K562 (cell line): Measurements from ENCODE around the gene PTCD3. TPM values are rescaled to one million over a fixed set of nuclear protein-coding genes. Genes with fewer than 3 reads are reported as not detected.

Experiments
- ATAC-seq: fragments of 200-7000 bp; cut with Tn5 transposase; 3 replicates; pipeline ENCODE4 v1.9.1; 2020; ENCODE audit warnings: moderate library complexity
- BruUV-seq: library from RNA; stranded (reverse); fragments of 400-500 nt; replicated peaks from 2 replicates; lab custom pipeline; 2021; lab: Mats Ljungman, UMichigan
- CTCF ChIA-PET: fragments of 300-600 bp; formaldehyde crosslinking; extraction: SDS; loops from one replicate; lab custom pipeline; 2021; ENCODE audit warnings: low intra/inter-chr PET ratio; lab: Yijun Ruan, JAX
- POLR2A ChIA-PET: fragments of 300-600, 350-650 bp; sonication (Branson Sonifier 250); formaldehyde crosslinking; extraction: SDS; loops from one replicate; lab custom pipeline; 2021; ENCODE audit warnings: antibody characterized with exemption, inconsistent platforms; lab: Yijun Ruan, JAX
- DNase-seq, 4 experiments: peaks; one replicate each; pipeline versions ENCODE4 v3.0.0 to v3.0.0-alpha.2; 2011 to 2018; ENCODE audit warnings: low spot score in 3 of 4, mixed read lengths in 3 of 4; ENCODE audit errors: extremely low read depth in 1 of 4
- FAIRE-seq: peaks from 2 replicates; lab custom pipeline; 2011; peaks lifted over from hg19 to GRCh38; lab: Jason Lieb, UNC
- H2AFZ ChIP-seq: 2 replicates; pipeline ENCODE4 v1.6.0; 2011; ENCODE audit warnings: low read depth, low read length, control low read depth, inconsistent platforms
- H3K27ac ChIP-seq: fragments of 200-600 bp; 3 replicates; pipeline ENCODE4 v1.8.0; 2011; ENCODE audit warnings: low read depth, mild to moderate bottlenecking, control low read depth, inconsistent platforms, low read length, moderate library complexity, mixed read lengths; ENCODE audit errors: extremely low read depth
- H3K27me3 ChIP-seq, 2 experiments: fragments of 300-600 bp in 1 of 2; 2 replicates in 1 of 2; 3 replicates in 1 of 2; pipeline versions ENCODE4 v1.6.0 to v1.8.0; 2011; ENCODE audit warnings: inconsistent platforms in 2 of 2, low read length in 2 of 2, mild to moderate bottlenecking in 1 of 2, mixed read lengths in 1 of 2, moderate library complexity in 1 of 2; ENCODE audit not compliant: control insufficient read depth in 2 of 2, insufficient read depth in 2 of 2
- H3K36me3 ChIP-seq: fragments of 300-600 bp; 3 replicates; pipeline ENCODE4 v1.8.0; 2011; ENCODE audit warnings: mild to moderate bottlenecking, low read length, inconsistent platforms; ENCODE audit not compliant: control insufficient read depth, insufficient read depth
- H3K4me1 ChIP-seq, 2 experiments: fragments of 200-600 bp in 1 of 2; replicated peaks in 1 of 2; 2 replicates in 1 of 2; 3 replicates in 1 of 2; pipeline versions ENCODE4 v1.5.1 to v1.8.0; 2011; ENCODE audit warnings: inconsistent platforms in 2 of 2, low read length in 2 of 2, mild to moderate bottlenecking in 1 of 2, mixed read lengths in 1 of 2, moderate library complexity in 1 of 2; ENCODE audit not compliant: control insufficient read depth in 2 of 2, insufficient read depth in 2 of 2
- H3K4me2 ChIP-seq: 2 replicates; pipeline ENCODE4 v1.6.1; 2011; ENCODE audit warnings: low read length, control low read depth, inconsistent platforms, mixed read lengths; ENCODE audit not compliant: insufficient read depth
- H3K4me3 ChIP-seq: fragments of 200-600 bp; sonication (generic), shearing (Covaris generic); 2 replicates; pipeline ENCODE4 v1.5.1; 2016; ENCODE audit warnings: control low read depth, inconsistent platforms
- H3K79me2 ChIP-seq: fragments of 200-600 bp; 3 replicates; pipeline ENCODE4 v1.8.0; 2011; ENCODE audit warnings: low read length, inconsistent platforms; ENCODE audit not compliant: control insufficient read depth, insufficient read depth
- H3K9ac ChIP-seq, 2 experiments: 2 replicates each; pipeline versions ENCODE4 v1.6.0 to v1.6.1; 2011; ENCODE audit warnings: low read depth in 2 of 2, low read length in 2 of 2, control low read depth in 1 of 2, inconsistent platforms in 1 of 2, mild to moderate bottlenecking in 1 of 2, mixed read lengths in 1 of 2; ENCODE audit not compliant: insufficient read depth in 1 of 2
- H3K9me1 ChIP-seq: one replicate; pipeline ENCODE4 v1.6.0; 2011; ENCODE audit warnings: inconsistent platforms, mild to moderate bottlenecking, low read length, moderate library complexity; ENCODE audit not compliant: control insufficient read depth, insufficient read depth
- H3K9me3 ChIP-seq: replicated peaks from 2 replicates; pipeline ENCODE4 v1.5.1; 2011; ENCODE audit warnings: low read depth, low read length, inconsistent platforms; ENCODE audit not compliant: control insufficient read depth, insufficient read depth
- H4K20me1 ChIP-seq: replicated peaks from 2 replicates; pipeline ENCODE4 v1.6.1; 2011; ENCODE audit warnings: low read length, inconsistent platforms, mixed read lengths; ENCODE audit not compliant: control insufficient read depth, insufficient read depth
- DPF2 ChIP-seq: fragments of 450-650 bp; IDR thresholded peaks from 2 replicates; pipeline ENCODE4 v1.6.1; 2016
- PTRF ChIP-seq: fragments of 450-650 bp; IDR thresholded peaks from 2 replicates; pipeline ENCODE4 v1.6.1; 2016; ENCODE audit warnings: mild to moderate bottlenecking, missing genetic modification characterization, missing compliant biosample characterization
- RBM25 ChIP-seq: fragments of 200-400 bp; formaldehyde crosslinking; IDR thresholded peaks from 2 replicates; pipeline ENCODE4 v1.6.1; 2018; ENCODE audit warnings: low read length, low read depth, moderate library complexity; ENCODE audit not compliant: severe bottlenecking
- WGBS: fragments of 100-300 bp; shearing (Covaris generic); methylation state at CpG from one replicate; pipeline ENCODE4 v1.1.6; 2016; ENCODE audit warnings: low coverage, mixed read lengths; ENCODE audit not compliant: insufficient coverage; ENCODE audit errors: missing lambda C conversion rate; 5-methylcytosine and 5-hydroxymethylcytosine counted together
- in situ Hi-C: fragments of 300-500 bp; cut with MboI; formaldehyde crosslinking; loops from 4 replicates; pipeline ENCODE4 v1.15.0; 2018; ENCODE audit warnings: inconsistent platforms, mixed read lengths
- intact Hi-C: fragments of 100-400 bp; cut with micrococcal nuclease; formaldehyde crosslinking; loops from 2 replicates; pipeline ENCODE4 v1.14.2; 2022
- polyA plus RNA-seq, 8 experiments: library from polyadenylated mRNA; depleted of rRNA in 4 of 8; stranded (reverse) in 5 of 8; unstranded in 3 of 8; fragments of >200 nt; fragmentation: Nextera tagmentation in 2 of 8; fragmentation: Illumina TruSeq in 1 of 8; extraction: Ambion mirVana in 2 of 8; extraction: Trizol in 1 of 8; gene quantifications; 2 replicates each; pipeline versions ENCODE4 v1.2.1 to v1.2.3, GENCODE V29; 2011 to 2014; ENCODE audit warnings: inconsistent platforms in 1 of 8, missing spikeins in 1 of 8
- total RNA-seq, 7 experiments: library from RNA; depleted of rRNA in 6 of 7; stranded (reverse); fragments of >200 nt in 6 of 7; fragmentation: Illumina TruSeq in 2 of 7; extraction: Trizol in 2 of 7; gene quantifications; 2 replicates each; pipeline versions ENCODE4 v1.2.1 to v1.2.3, GENCODE V29; 2011 to 2021; ENCODE audit warnings: low replicate concordance in 1 of 7
- TF ChIP-seq, protein P1 (sequence below): fragments of 450-650 bp; conservative IDR thresholded peaks from 2 replicates; pipeline ENCODE4 v1.6.1; 2016; ENCODE audit warnings: missing genetic modification characterization, low read depth, mild to moderate bottlenecking, missing compliant biosample characterization, moderate library complexity

The PTCD3 gene
- total and polyA plus RNA-seq, 9 of the 15 experiments (the other 6 are each of a cell fraction or from before 2014, with no cell fraction given), result 65.2 to 241 (median 172) TPM

DNA sequence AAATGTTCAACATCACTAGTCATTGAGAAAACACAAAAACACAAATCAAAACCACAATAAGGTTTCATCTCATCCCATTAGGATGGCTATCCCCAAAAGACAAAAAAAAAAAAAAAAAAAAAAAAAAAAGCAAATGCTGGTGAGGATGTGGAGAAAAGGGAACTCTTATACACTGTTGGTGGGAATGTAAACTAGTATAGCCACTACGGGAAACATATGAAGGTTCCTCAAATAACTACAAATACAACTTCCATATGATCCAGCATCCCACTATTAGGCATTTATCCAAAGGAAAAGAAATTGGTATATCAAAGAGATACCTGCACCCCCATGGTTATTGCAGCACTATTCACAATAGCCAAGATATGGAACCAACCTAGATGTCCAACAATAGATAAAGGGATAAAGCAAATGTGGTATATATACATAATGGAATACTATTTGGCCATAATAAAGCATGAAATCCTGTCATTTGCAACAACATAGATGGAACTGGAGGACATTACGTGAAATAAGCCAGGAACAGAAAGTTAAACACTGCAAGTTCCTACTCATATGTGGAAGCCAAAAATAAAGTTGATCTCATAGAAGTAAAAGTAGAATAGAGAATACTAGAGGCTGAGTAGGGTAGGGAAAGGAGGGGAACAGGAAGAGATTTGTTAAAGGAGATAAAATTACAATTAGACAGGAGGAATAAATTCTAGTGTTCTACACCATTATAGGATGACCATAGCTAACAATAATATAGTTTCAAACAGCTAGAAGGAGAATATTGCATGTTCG, 8.7 kb upstream of the PTCD3 start:
- intact Hi-C loops, result no loop called here
- CTCF ChIA-PET, result no interaction called here
- no peak overlapping the region for H3K4me2 ChIP-seq
- no peaks in the 10 kb centered on the region; a peak in 1 of 5 replicates for H3K4me1 ChIP-seq
- H3K4me3 ChIP-seq, result no peak overlapping the region
- DNase-seq, result no peak
- in situ Hi-C loops, result no loop called here
- peaks cover 88% of the 10 kb centered on the region for H3K79me2 ChIP-seq
- H2AFZ ChIP-seq, result no peak overlapping the region
- H3K27ac ChIP-seq, result no peak overlapping the region
- H3K36me3 ChIP-seq, result peaks cover 98% of the 10 kb centered on the region
- H3K27me3 ChIP-seq, result no peaks in the 10 kb centered on the region
- no peaks in the 10 kb centered on the region for H3K9me1 ChIP-seq
- 88% methylated on average over 3 of the region's 3 CpGs for WGBS
- no TSS peak for BruUV-seq
- no peaks in the 10 kb centered on the region for H4K20me1 ChIP-seq
- no peak for ATAC-seq
- POLR2A ChIA-PET, result interaction anchor here (1.3 kb wide), 1 partner anchor 12 kb away, joined by 3 read pairs; no protein-coding TSS in a partner anchor
- no peak overlapping the region for H3K9ac ChIP-seq
- TF ChIP-seq RBM25 (peak; percentile 91), DPF2 (no peak), PTRF (tag) (no peak)
- TF ChIP-seq, protein P1, sequence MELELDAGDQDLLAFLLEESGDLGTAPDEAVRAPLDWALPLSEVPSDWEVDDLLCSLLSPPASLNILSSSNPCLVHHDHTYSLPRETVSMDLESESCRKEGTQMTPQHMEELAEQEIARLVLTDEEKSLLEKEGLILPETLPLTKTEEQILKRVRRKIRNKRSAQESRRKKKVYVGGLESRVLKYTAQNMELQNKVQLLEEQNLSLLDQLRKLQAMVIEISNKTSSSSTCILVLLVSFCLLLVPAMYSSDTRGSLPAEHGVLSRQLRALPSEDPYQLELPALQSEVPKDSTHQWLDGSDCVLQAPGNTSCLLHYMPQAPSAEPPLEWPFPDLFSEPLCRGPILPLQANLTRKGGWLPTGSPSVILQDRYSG (tag), result no peak
- no peak for FAIRE-seq
- H3K9me3 ChIP-seq, result no peaks in the 10 kb centered on the region
